Measurements from ENCODE around the gene SF3B3. TPM values are rescaled to one million over a fixed set of nuclear protein-coding genes. Genes with fewer than 3 reads are reported as not detected.

The SF3B3 gene
- total RNA-seq, 1 donor from 2014 or later: 278 TPM

- H3K4me1 Mint-ChIP-seq (ENCODE audit: low read depth, unreplicated experiment): no peaks in the 10 kb centered on the region
- TF ChIP-seq CTCF (IDR thresholded peaks at IDR 0.05; ENCODE audit: partially characterized antibody, unreplicated experiment): no peak
- no peaks in the 10 kb centered on the region for H3K27me3 Mint-ChIP-seq (ENCODE audit: unreplicated experiment)
- no peak overlapping the region for H3K4me3 Mint-ChIP-seq (ENCODE audit: unreplicated experiment)
- peaks cover 3% of the 10 kb centered on the region for H3K9me3 Mint-ChIP-seq (ENCODE audit: unreplicated experiment)
- no peaks in the 10 kb centered on the region for H3K36me3 Mint-ChIP-seq (ENCODE audit: unreplicated experiment)
- H3K27ac Mint-ChIP-seq (ENCODE audit: unreplicated experiment): no peak overlapping the region
- DNase-seq: no peak
These were observed 28.2 kb downstream of the SF3B3 start for GRCh38 chr16:70551788-70552187.

GRCh38 chr16:70552675-70553074 lies 29.1 kb downstream of the SF3B3 start:
- no peak for DNase-seq
- H3K27ac Mint-ChIP-seq (ENCODE audit: unreplicated experiment): no peak overlapping the region
- no peak overlapping the region for H3K4me3 Mint-ChIP-seq (ENCODE audit: unreplicated experiment)
- TF ChIP-seq CTCF (IDR thresholded peaks at IDR 0.05; ENCODE audit: partially characterized antibody, unreplicated experiment): no peak
- H3K27me3 Mint-ChIP-seq (ENCODE audit: unreplicated experiment): no peaks in the 10 kb centered on the region
- peaks cover 3% of the 10 kb centered on the region for H3K9me3 Mint-ChIP-seq (ENCODE audit: unreplicated experiment)
- H3K36me3 Mint-ChIP-seq (ENCODE audit: unreplicated experiment): no peaks in the 10 kb centered on the region
- no peaks in the 10 kb centered on the region for H3K4me1 Mint-ChIP-seq (ENCODE audit: low read depth, unreplicated experiment)

- H3K36me3 Mint-ChIP-seq (ENCODE audit: unreplicated experiment): no peaks in the 10 kb centered on the region
- DNase-seq: no peak
- peaks cover 3% of the 10 kb centered on the region for H3K9me3 Mint-ChIP-seq (ENCODE audit: unreplicated experiment)
- no peak overlapping the region for H3K4me3 Mint-ChIP-seq (ENCODE audit: unreplicated experiment)
- no peaks in the 10 kb centered on the region for H3K27me3 Mint-ChIP-seq (ENCODE audit: unreplicated experiment)
- TF ChIP-seq CTCF (IDR thresholded peaks at IDR 0.05; ENCODE audit: partially characterized antibody, unreplicated experiment): no peak
- H3K4me1 Mint-ChIP-seq (ENCODE audit: low read depth, unreplicated experiment): no peaks in the 10 kb centered on the region
- H3K27ac Mint-ChIP-seq (ENCODE audit: unreplicated experiment): no peak overlapping the region
These were observed 30.0 kb downstream of the SF3B3 start for GRCh38 chr16:70553645-70554044.

GRCh38 chr16:70556063-70556462 lies 32.4 kb downstream of the SF3B3 start:
- Mint-ChIP-seq H3K9me3 (ENCODE audit: unreplicated experiment) (peaks cover 3% of the 10 kb centered on the region), H3K36me3 (ENCODE audit: unreplicated experiment) (no peaks in the 10 kb centered on the region), H3K27me3 (ENCODE audit: unreplicated experiment) (no peaks in the 10 kb centered on the region), H3K4me1 (ENCODE audit: low read depth, unreplicated experiment) (no peaks in the 10 kb centered on the region), H3K4me3 (ENCODE audit: unreplicated experiment) (no peak overlapping the region), H3K27ac (ENCODE audit: unreplicated experiment) (no peak overlapping the region)
- no peak for DNase-seq
- TF ChIP-seq CTCF (IDR thresholded peaks at IDR 0.05; ENCODE audit: partially characterized antibody, unreplicated experiment): no peak

GRCh38 chr16:70561623-70562022 lies 38.0 kb downstream of the SF3B3 start:
- Mint-ChIP-seq H3K4me1 (ENCODE audit: low read depth, unreplicated experiment) (no peaks in the 10 kb centered on the region), H3K4me3 (ENCODE audit: unreplicated experiment) (no peak overlapping the region), H3K27ac (ENCODE audit: unreplicated experiment) (no peak overlapping the region), H3K27me3 (ENCODE audit: unreplicated experiment) (peaks cover under 1% of the 10 kb centered on the region), H3K9me3 (ENCODE audit: unreplicated experiment) (no peaks in the 10 kb centered on the region), H3K36me3 (ENCODE audit: unreplicated experiment) (no peaks in the 10 kb centered on the region)
- no peak for DNase-seq
- TF ChIP-seq CTCF (IDR thresholded peaks at IDR 0.05; ENCODE audit: partially characterized antibody, unreplicated experiment): no peak

All from glutamatergic neuron (in vitro differentiated cells).